Esophagus muscularis mucosa (tissue), 4 donors: ENCODE results near the gene SDE2. TPM values are rescaled to one million over a fixed set of nuclear protein-coding genes. Genes with fewer than 3 reads are reported as not detected.
"Not testable (repeated sequence)": the region's sequence is repeated elsewhere in the genome, so short reads cannot be mapped to it uniquely, and the experiment has no call there.

ENCODE experiments used
- DNase-seq: peaks from one replicate; pipeline ENCODE4 v3.0.0-alpha.2; 2017; ENCODE audit errors: extremely low spot score
- H3K27ac ChIP-seq, 4 donors: fragments of 200-600 bp; sonication (generic); replicated peaks in 1 of 4; 1 replicate in 3 of 4; 2 replicates in 1 of 4; pipeline ENCODE4 v1.5.1; 2016 to 2019; ENCODE audit warnings: mild to moderate bottlenecking in 1 of 4
- H3K27me3 ChIP-seq, 4 donors: fragments of 200-600 bp; sonication (generic); one replicate each; pipeline versions ENCODE4 v1.5.1 to v1.6.0; 2016 to 2019
- H3K36me3 ChIP-seq, 4 donors: fragments of 200-600 bp; sonication (generic); one replicate each; pipeline ENCODE4 v1.5.1; 2016 to 2019
- H3K4me1 ChIP-seq, 4 donors: fragments of 200-600 bp; sonication (generic); one replicate each; pipeline ENCODE4 v1.5.1; 2016 to 2019
- H3K4me3 ChIP-seq, 4 donors: fragments of 200-600 bp; sonication (generic); 1 replicate in 2 of 4; 2 replicates in 2 of 4; pipeline ENCODE4 v1.5.1; 2016 to 2019; ENCODE audit warnings: mild to moderate bottlenecking in 4 of 4, moderate library complexity in 1 of 4
- H3K9me3 ChIP-seq, 4 donors: fragments of 200-600 bp; sonication (generic); 1 replicate in 3 of 4; 2 replicates in 1 of 4; pipeline ENCODE4 v1.5.1; 2016 to 2019
- CTCF ChIP-seq, 3 experiments: fragments of 200-600 bp in 2 of 3; fragments of 450-650 bp in 1 of 3; sonication (generic) in 2 of 3; IDR thresholded peaks; one replicate each; pipeline ENCODE4 v1.5.1; 2017 to 2019; ENCODE audit warnings: antibody characterized with exemption in 3 of 3, mild to moderate bottlenecking in 2 of 3, moderate library complexity in 1 of 3
- EP300 ChIP-seq: sonication (generic); formaldehyde crosslinking; IDR thresholded peaks from one replicate; pipeline ENCODE4 v1.6.1; 2017; ENCODE audit warnings: antibody characterized with exemption
- POLR2A ChIP-seq: fragments of 450-650 bp; IDR thresholded peaks from one replicate; pipeline ENCODE4 v1.6.1; 2017; ENCODE audit warnings: antibody characterized with exemption, moderate library complexity, mild to moderate bottlenecking, low read depth
- POLR2AphosphoS5 ChIP-seq, 2 donors: sonication (generic); formaldehyde crosslinking; IDR thresholded peaks; one replicate each; pipeline ENCODE4 v1.6.1; 2017; ENCODE audit warnings: antibody characterized with exemption in 2 of 2
- WGBS: methylation state at CpG from one replicate; pipeline ENCODE4 v1.1.5; 2018; 5-methylcytosine and 5-hydroxymethylcytosine counted together
- intact Hi-C: fragments of 100-400 bp; cut with DNase I; formaldehyde crosslinking; loops from one replicate; pipeline ENCODE4 v1.15.1; 2023
- total RNA-seq, 4 donors: library from RNA; depleted of rRNA; stranded (reverse); fragments of >200 nt; gene quantifications; one replicate each; pipeline versions ENCODE4 v1.1.0 to v1.2.1, GENCODE V29; 2016

The SDE2 gene
- total RNA-seq, 4 donors from 2014 or later: 15.0 to 22.5 (median 19.1) TPM

GRCh38 chr1:225937048-225937968, 61.8 kb downstream of the SDE2 start:
- intact Hi-C loops: no loop called here
- no peak for TF ChIP-seq EP300
- no peak for TF ChIP-seq CTCF (IDR thresholded peaks at IDR 0.05)
- no peak for TF ChIP-seq POLR2AphosphoS5 (IDR thresholded peaks at IDR 0.05)
- TF ChIP-seq POLR2A: no peak

DNA sequence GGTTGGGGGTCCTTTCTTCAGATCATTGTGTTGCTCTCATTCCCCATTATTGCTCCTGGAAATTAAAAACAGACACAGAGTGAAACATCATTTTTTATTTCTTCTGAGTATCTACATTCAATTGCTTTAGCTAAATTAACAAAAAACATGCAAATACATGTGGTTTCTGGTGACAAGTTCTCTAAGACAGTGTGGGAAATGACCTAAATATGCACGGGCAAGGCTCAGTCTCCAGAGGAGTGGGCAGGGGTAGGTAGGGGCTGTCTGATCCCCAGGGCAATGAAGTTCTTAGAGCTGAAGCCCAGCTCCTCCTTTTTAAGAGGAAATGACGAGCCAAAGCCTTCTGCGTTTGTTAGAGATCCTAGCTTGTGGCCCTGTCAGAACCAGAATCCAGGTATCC, 62.6 kb downstream of the SDE2 start:
- Histone ChIP-seq H3K36me3 (no peaks in the 10 kb centered on the region), H3K4me3 (no peak overlapping the region), H3K27ac (no peak overlapping the region), H3K9me3 (no peaks in the 10 kb centered on the region), H3K27me3 (peaks cover 0 to 10% (median 0%) of the 10 kb centered on the region in 4 donors), H3K4me1 (peaks cover 10 to 25% (median 16%) of the 10 kb centered on the region in 4 donors)
- TF ChIP-seq POLR2AphosphoS5 (IDR thresholded peaks at IDR 0.05) (no peak), EP300 (no peak), POLR2A (no peak), CTCF (IDR thresholded peaks at IDR 0.05) (no peak)
- intact Hi-C loops: no loop called here
- WGBS: 76% methylated on average over 3 of the region's 3 CpGs
- no peak for DNase-seq

More at GRCh38 chr1:225937048-225937968, 61.8 kb downstream of the SDE2 start:
- no peaks in the 10 kb centered on the region for H3K9me3 ChIP-seq
- H3K36me3 ChIP-seq: no peaks in the 10 kb centered on the region
- WGBS: 94% methylated on average over 21 of the region's 21 CpGs
- no peak for DNase-seq
- H3K4me3 ChIP-seq: no peak overlapping the region
- H3K27ac ChIP-seq: no peak overlapping the region
- H3K4me1 ChIP-seq: peaks cover 15 to 30% (median 23%) of the 10 kb centered on the region in 4 donors
- H3K27me3 ChIP-seq: peaks cover 0 to 10% (median 0%) of the 10 kb centered on the region in 4 donors

GRCh38 chr1:225936086-225936485, 63.1 kb downstream of the SDE2 start:
- DNase-seq, H3K27ac ChIP-seq, H3K4me3 ChIP-seq, H3K9me3 ChIP-seq, intact Hi-C loops, H3K36me3 ChIP-seq: not testable (repeated sequence)
- 89% methylated on average over 8 of the region's 8 CpGs for WGBS
- peaks cover 6 to 21% (median 12%) of the 10 kb centered on the region in 4 donors for H3K4me1 ChIP-seq
- peaks cover 0 to 10% (median 0%) of the 10 kb centered on the region in 4 donors for H3K27me3 ChIP-seq

- H3K9me3 ChIP-seq: no peaks in the 10 kb centered on the region
- no peak for TF ChIP-seq POLR2AphosphoS5 (IDR thresholded peaks at IDR 0.05)
- no peak for TF ChIP-seq CTCF (IDR thresholded peaks at IDR 0.05)
- no peak for TF ChIP-seq POLR2A
- H3K4me3 ChIP-seq: no peak overlapping the region
- 95% methylated on average over 5 of the region's 5 CpGs for WGBS
- intact Hi-C loops: no loop called here
- no peak overlapping the region for H3K27ac ChIP-seq
- H3K4me1 ChIP-seq: peaks cover 0 to 7% (median 1%) of the 10 kb centered on the region in 4 donors
- peaks cover 0 to 6% (median 0%) of the 10 kb centered on the region in 4 donors for H3K27me3 ChIP-seq
- DNase-seq: no peak
- no peaks in the 10 kb centered on the region for H3K36me3 ChIP-seq
Measured at GRCh38 chr1:225934711-225935110, 64.4 kb downstream of the SDE2 start.

- intact Hi-C loops: no loop called here
- H3K36me3 ChIP-seq: no peaks in the 10 kb centered on the region
- H3K4me3 ChIP-seq: no peak overlapping the region
- 93% methylated on average over 2 of the region's 2 CpGs for WGBS
- H3K27me3 ChIP-seq: no peaks in the 10 kb centered on the region
- TF ChIP-seq EP300 (no peak), CTCF (IDR thresholded peaks at IDR 0.05) (no peak), POLR2A (no peak), POLR2AphosphoS5 (IDR thresholded peaks at IDR 0.05) (no peak)
- DNase-seq: no peak
- H3K9me3 ChIP-seq: no peaks in the 10 kb centered on the region
- no peaks in the 10 kb centered on the region for H3K4me1 ChIP-seq
- no peak overlapping the region for H3K27ac ChIP-seq
Measured at GRCh38 chr1:225933072-225933471, 66.1 kb downstream of the SDE2 start.
